ENCODE data around the gene MSRB2. TPM values are rescaled to one million over a fixed set of nuclear protein-coding genes. Genes with fewer than 3 reads are reported as not detected.
A peak's percentile ranks its signal among the peaks of the same experiment; 100 is the strongest.

The MSRB2 gene
- total and polyA plus RNA-seq, 12 donors, result 57.1 to 230 (median 175) TPM

DNA sequence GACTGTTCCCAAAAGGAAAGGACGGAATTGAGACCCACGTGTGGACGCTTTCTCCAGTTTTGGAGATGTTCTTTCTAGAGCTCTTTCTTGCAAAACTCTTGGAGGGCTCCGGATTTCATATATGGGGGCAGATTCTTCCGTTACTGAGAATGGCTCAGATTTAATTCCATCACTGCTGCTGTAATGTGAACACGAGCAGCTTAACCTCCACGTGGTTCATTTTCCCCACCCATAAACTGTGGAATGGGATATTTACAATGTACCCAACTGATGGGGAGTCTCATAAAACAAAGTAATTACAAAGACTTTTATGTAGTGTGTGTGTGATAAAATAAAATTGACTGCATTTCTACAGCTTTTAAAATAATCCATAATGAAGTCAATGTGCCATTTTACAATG, 15.1 kb upstream of the MSRB2 start:
- Histone ChIP-seq H3K27me3 (peaks cover 0 to 44% (median 14%) of the 10 kb centered on the region in 7 donors), H3K27ac (no peak overlapping the region), H3K4me1 (peaks cover 0 to 9% (median 0%) of the 10 kb centered on the region in 9 donors), H3K36me3 (no peaks in the 10 kb centered on the region), H3K4me3 (no peak overlapping the region), H3K9me3 (peaks cover 0 to 4% (median 0%) of the 10 kb centered on the region in 11 donors)
- no peak for DNase-seq
- intact Hi-C loops (cut with DNase I), result no loop called here
- ATAC-seq, result no peak
- WGBS, 2 donors, result 75 to 78% methylated on average over 7 of the region's 7 CpGs
- TF ChIP-seq, protein P1, sequence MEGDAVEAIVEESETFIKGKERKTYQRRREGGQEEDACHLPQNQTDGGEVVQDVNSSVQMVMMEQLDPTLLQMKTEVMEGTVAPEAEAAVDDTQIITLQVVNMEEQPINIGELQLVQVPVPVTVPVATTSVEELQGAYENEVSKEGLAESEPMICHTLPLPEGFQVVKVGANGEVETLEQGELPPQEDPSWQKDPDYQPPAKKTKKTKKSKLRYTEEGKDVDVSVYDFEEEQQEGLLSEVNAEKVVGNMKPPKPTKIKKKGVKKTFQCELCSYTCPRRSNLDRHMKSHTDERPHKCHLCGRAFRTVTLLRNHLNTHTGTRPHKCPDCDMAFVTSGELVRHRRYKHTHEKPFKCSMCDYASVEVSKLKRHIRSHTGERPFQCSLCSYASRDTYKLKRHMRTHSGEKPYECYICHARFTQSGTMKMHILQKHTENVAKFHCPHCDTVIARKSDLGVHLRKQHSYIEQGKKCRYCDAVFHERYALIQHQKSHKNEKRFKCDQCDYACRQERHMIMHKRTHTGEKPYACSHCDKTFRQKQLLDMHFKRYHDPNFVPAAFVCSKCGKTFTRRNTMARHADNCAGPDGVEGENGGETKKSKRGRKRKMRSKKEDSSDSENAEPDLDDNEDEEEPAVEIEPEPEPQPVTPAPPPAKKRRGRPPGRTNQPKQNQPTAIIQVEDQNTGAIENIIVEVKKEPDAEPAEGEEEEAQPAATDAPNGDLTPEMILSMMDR (IDR thresholded peaks at IDR 0.05), result no peak

DNA sequence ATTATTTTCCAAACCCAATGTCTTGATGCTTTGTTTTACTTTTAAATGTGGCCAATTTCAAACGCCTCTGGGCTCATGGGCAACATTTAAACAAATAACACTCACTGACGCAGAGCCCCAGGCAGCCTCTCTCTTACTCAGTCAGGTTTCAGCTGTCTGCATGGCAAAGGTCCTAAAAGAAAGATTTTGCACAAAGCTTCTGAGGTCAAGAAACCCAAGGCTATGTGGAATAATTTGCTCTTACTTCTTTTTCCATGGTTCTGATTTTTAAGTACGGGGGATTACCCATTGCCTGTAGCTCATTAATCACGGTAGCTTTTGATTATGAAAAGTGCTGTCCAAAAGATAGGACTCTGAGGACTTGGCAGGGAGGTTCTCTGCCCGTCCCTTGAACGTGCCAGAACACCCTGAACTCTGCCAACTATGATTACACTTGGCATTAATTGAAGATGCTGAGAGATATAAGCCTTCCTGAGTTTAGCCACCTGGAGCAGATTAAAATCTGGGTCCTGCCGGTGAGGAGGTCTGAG, 14.1 kb upstream of the MSRB2 start:
- 21 to 33% methylated on average over 7 of the region's 7 CpGs for WGBS, 2 donors

DNA sequence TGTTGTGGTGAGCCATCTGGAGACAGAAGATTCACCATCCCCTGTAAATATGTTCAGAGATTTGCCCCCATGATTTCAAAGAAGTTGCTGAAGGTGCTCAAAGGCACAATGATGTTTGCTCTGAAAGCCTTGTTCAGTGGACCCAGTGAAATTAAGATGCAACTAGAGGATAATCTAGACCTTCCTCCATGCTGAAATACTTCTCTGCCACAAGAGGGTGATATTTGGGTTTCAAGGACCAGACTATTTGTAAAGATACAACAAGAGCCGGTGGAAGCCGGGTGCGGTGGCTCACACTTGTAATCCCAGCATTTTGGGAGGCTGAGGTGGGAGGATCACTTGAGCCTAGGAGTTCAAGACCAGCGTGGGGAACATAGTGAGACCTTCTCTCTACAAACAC, 13.5 kb upstream of the MSRB2 start:
- Histone ChIP-seq H3K4me3 (no peak overlapping the region), H3K9me3 (peaks cover 0 to 4% (median 0%) of the 10 kb centered on the region in 11 donors), H3K36me3 (no peaks in the 10 kb centered on the region), H3K27ac (no peak overlapping the region), H3K4me1 (peaks cover 0 to 9% (median 0%) of the 10 kb centered on the region in 9 donors), H3K27me3 (peaks cover 0 to 42% (median 14%) of the 10 kb centered on the region in 7 donors)
- WGBS, 2 donors, result 87% methylated on average over 4 of the region's 4 CpGs
- intact Hi-C loops (cut with DNase I), result no loop called here
- TF ChIP-seq, protein P1 (IDR thresholded peaks at IDR 0.05), result peak in 4 of 9 donors; percentile 18 to 35 (median 24)
- ATAC-seq (peak in 1 of 8 donors; percentile 17), DNase-seq (no peak)

More for the DNA sequence above, 14.1 kb upstream of the MSRB2 start:
- intact Hi-C loops (cut with DNase I), result no loop called here
- Histone ChIP-seq H3K27me3 (peaks cover 0 to 44% (median 14%) of the 10 kb centered on the region in 7 donors), H3K36me3 (no peaks in the 10 kb centered on the region), H3K4me3 (no peak overlapping the region), H3K9me3 (peaks cover 0 to 4% (median 0%) of the 10 kb centered on the region in 11 donors), H3K4me1 (peaks cover 0 to 9% (median 0%) of the 10 kb centered on the region in 9 donors), H3K27ac (no peak overlapping the region)
- DNase-seq, result no peak
- peak in 6 of 8 donors; percentile 57 to 82 (median 74) for ATAC-seq
- TF ChIP-seq, protein P1 (IDR thresholded peaks at IDR 0.05), result no peak

DNA sequence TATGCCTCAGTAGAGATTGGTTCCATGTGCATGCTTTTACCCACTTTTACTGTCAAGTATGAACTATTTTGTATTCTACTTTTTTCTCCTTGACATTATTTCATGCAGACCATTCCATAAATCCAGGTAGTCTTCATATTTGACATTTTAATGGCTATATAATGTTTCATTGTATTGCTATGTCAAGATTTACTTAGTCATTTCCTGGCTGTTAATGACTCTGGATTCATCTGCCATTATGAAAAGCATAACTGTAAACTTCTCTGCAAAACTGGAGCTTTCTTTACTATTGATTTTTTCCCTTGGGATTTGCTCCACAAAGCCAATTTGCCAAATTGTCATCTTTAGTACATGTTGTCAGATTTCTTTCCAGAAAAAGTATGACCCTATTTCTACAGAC, 6.8 kb upstream of the MSRB2 start:
- Histone ChIP-seq H3K36me3 (no peaks in the 10 kb centered on the region), H3K27me3 (peaks cover 0 to 3% (median 0%) of the 10 kb centered on the region in 7 donors), H3K4me1 (no peaks in the 10 kb centered on the region), H3K9me3 (peaks cover 0 to 22% (median 4%) of the 10 kb centered on the region in 11 donors), H3K27ac (no peak overlapping the region), H3K4me3 (no peak overlapping the region)
- TF ChIP-seq, protein P1 (IDR thresholded peaks at IDR 0.05), result no peak
- ATAC-seq, result no peak
- no peak for DNase-seq
- intact Hi-C loops (cut with DNase I), result no loop called here

Data from heart right ventricle (tissue), 16 donors.